ENCODE results near the gene MLLT6.

MLLT6 gene

DNA sequence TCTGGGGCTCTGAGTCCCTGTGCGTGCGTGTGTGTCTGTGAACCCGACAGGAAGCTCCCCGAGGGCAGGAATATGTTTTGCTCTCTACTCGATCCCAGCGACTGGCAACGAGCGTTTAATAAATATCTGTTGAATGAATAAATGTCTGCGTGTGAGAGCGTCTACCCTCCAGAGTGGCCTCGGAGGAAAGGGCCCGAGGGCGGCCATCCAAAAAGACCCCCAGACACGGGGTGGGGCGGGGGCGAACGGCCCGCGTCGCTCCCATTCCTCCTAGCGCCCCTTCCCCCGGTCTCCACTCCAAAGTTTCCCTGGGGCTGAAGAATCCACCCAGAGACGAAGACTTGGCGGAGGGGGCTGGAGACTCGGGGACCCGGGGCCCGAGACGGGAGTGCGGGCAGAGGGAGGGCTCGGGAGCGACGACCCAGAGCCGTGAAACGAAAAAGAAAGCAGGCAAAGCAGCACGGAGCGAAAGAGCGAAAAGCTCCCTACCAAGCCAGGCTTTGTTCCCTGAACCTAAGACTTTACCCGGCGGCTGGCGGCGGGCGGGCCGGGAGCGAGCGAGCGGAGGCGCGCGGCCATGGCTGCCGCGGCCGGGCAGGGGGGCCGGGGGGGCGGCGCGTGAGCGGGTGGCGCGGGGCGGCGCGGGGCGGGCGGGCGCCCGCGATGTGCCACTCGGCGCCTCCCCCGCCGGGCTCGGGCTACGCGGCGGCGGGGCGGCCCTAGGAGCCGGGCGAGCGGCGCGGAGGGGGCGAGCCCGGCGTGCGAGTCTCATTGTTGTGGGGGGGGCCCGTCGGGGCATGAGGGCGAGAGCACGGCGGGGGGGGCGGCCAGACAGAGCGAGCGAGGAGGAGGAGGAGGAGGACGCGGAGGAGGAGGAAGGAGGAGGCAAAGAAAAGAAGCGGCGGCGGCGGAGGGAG is at the start of gene MLLT6:
TSS of gene MLLT6 (plus strand) at position 668 of the 917 bp plus-strand sequence. CDS start 360 bp downstream, outside the sequence.
- peak; percentile 54 to 72 for DNase-seq (ENCODE audit: low read depth in 1 of 2, low spot score in 1 of 2)

DNA sequence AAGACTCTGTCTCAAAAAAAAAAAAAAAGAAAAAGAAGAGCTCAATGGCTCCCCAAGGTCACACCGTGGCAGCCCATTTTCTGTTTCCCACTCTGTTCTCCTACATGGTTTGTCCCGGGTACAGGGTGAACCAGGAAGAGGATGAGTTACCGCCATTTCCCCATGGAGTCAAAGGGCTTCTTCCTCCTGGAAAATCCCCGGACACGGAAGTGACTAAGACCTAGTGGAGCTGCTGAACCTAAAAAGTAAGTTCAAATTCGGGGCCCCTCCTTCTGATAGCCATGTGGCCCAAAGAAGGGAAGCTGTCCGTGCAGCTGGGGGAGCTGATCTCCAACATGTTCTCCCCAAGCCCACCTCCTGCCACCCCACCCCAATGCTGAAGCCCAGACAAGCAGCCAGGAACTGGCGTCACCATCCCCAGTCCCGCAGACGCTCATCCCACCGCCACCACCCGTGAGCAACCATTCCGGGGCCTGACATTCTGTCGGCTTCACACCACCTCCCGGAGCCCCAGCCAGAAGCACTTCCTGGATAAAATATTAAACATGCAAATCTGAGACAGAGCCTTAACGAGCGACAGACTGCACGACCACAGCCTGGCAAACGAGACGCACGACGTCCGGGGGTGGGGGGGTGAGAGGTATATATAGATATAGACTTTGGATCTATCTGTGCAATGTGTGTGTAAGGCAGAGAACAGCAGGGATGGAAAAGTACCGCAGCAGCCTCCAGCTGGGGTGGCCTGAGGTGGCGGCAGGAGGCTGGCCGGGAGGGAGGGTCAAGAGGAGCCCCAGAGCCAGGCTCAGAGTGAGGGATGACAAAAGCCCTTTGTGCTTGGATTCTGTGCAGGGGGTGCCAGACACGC is 47.9 kb upstream of the MLLT6 start:
- DNase-seq (ENCODE audit: low read depth in 1 of 2, low spot score in 1 of 2), result no peak

DNA sequence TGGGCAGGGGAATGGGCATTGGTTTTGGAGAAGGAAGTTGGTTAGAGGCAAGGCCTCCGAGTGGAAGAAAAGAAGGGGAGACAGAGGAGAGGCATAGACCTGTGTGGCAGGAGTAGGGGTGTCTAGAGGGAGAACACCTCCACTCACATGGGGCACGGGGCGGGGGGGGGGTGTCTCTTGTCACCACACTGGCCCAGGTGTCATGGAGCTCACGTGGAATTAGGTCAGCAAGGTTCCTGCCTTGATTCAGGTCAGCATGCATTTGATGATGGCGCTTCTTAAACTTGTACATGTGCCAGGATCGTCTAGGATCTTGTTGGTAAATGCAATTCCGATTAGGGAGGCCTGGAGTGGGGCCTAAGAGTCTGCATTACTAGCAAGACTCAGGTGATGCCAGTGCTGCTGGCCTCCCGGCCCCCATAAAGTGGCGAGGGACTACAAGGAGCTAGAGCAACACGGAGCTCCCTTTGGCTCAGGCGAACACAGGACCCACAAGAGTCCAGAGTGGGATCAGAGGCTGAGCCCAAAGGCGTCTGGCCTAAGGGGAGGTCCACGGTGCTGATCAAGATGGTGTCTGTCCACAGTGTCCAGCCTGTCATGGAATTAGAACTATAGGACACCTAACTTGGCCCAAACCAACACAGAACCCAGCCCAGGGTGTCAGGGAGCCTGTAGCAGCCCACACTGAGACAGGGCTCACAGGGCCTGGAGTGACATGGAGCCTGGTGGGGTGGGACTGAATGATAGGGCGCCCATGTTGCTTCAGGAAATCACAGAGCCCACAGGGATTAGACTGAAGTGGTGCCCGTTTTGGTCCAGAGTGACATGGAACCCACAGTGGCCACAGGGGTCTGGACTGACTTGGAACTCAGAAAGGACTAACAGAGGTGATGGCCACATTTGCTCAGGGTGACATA is 47.0 kb upstream of the MLLT6 start:
- DNase-seq (ENCODE audit: low read depth in 1 of 2, low spot score in 1 of 2), result no peak

DNA sequence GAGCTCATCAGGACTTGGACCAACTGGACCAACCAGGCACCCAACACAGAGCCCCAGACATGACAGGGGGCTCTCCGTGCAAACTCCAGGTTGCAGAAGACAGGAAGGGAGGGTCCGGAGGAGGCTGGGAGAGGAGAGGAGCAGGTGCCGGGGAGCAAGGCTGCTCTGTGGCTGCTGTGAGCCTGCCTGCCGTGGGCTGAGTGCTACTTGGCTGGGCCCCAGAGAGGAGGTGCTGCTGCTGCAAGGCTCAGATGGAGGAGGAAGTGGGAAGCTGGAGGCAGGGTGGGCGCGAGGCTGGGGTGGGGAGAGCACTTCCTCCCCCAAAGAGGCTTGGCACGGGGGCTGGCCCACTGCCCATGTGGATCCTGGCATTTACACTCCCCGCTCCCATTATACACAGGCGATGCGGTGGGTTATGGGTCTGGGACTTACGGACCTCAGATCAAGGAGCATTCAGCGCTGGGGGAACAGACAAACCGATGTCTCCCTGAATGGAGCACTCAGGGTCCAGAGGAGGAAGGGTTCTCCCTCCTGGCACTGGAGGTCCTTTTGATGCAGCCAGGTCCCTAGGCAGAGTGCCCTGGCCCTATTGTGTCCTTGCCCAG is 46.2 kb upstream of the MLLT6 start:
- DNase-seq (ENCODE audit: low read depth in 1 of 2, low spot score in 1 of 2), result no peak

DNA sequence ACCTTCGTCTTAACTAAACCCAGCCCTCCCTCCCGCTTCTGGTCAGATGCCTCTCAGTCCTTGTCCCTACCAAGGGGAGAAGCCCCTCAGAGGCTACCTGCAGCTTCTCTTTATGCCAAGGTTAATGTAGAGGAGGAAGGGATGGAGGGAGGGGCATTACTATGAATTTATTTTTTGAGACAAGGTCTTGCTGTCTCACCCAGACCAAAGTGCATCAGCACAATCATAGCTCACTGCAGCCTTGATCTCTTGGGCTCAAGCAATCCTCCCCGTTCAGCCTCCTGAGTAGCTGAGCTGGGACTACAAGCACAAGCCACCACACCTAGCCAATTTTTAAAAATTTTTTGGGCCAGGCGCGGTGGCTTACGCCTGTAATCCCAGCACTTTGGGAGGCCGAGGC is 45.7 kb upstream of the MLLT6 start:
- DNase-seq (ENCODE audit: low read depth in 1 of 2, low spot score in 1 of 2), result no peak

DNA sequence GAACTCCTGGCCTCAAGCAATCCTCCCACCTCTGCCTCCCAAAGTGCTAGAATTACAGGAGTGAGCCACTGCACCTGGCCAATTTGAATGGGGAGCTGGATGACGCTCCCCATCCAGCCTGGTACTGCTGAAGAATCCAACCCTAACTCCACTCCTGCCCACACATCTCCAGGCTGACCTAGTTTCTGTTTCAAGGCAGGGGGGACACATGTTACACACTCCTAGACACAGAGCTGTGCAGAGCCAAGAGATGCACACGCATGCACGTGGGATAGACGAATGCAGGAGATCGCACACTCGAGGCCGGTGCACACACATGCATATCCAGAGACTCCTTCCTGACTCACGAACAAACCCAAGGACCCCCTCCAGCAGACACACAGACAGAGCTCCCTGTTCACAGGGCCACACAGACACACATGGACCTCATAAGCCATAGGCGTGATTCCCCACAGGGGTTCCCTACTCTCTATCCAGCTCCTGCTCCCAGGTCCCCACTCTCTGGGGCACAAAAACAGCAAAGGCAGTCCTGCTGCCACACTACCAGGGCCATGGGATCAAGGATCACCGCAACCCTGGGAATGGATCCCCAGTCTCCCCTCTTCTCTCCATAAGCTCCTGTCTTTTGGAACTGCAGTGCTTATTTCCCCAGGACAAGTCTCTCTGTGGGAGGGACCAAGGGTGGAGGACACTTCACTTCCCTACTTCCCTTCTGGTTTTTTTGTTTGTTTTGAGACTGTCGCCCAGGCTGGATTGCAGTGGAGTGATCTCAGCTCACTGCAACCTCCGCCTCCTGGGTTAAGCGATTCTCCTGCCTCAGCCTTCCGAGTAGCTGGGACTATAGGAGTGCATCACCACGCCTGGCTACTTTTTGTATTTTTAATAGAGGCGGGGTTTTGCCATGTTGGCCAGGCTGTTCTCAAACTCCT is 44.7 kb upstream of the MLLT6 start:
- DNase-seq (ENCODE audit: low read depth in 1 of 2, low spot score in 1 of 2), result no peak

DNA sequence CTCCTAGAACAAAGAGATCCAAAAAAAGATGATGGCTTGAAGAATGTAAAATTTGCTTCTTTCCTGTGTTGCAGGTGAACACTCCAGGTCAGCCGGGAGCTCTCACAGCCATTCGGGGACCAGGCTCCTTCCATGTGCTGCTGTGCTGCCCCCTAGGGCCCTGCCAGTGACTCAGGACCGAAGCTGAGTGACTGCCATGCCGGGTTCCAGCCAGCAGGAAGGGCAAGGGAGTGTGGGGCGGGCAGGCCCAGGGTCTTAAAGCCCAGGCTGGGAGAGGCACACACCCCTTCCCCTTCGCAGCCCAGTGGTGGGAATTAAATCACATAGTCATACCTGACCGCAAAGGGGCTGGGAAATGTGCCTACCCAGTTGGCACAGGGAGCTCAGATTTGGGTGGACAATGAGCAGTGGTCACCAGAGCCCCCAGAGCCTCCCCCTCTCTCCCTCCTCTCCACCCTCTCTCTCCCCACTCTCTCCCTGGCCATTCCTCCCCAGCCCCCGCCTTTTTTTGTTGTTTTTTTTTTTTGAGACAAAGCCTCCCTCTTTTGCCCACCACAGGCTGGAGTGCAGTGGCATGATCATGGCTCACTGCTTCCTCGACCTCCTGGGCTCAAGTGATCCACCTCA is 41.8 kb upstream of the MLLT6 start:
- DNase-seq (ENCODE audit: low read depth in 1 of 2, low spot score in 1 of 2), result no peak

DNA sequence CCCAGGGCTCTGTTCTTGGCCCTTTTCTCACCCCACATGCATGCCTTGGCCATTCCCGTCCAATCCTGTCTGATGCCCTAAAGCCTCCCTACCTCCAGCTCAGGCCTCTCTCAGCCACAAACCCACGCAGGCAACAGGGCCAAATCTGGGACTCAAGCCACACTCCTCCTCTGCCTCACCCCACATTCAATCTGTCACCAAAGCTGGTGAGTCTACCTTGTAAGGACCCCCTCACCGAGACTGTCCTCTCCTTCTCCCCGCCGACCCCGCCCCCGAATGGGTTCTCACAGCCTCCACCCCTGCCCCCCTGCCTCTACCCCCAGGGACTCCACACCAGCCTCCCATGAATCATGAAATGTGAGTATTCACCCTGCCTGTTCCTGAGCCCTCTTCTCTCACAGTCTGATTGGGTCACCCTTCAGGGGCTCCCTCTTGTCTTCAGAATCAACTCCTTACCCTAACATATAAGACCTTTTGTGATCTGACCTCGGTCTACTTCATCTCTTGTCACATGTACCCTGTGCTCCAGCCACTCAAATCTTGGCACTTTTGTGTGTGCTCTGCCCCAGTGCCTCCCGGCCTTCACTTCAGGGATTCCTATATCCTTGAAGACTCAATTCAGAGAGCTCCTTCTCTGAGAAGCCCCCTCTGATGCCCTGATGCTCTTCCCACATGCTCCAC is 41.0 kb upstream of the MLLT6 start:
- no peak for DNase-seq (ENCODE audit: low read depth in 1 of 2, low spot score in 1 of 2)

DNA sequence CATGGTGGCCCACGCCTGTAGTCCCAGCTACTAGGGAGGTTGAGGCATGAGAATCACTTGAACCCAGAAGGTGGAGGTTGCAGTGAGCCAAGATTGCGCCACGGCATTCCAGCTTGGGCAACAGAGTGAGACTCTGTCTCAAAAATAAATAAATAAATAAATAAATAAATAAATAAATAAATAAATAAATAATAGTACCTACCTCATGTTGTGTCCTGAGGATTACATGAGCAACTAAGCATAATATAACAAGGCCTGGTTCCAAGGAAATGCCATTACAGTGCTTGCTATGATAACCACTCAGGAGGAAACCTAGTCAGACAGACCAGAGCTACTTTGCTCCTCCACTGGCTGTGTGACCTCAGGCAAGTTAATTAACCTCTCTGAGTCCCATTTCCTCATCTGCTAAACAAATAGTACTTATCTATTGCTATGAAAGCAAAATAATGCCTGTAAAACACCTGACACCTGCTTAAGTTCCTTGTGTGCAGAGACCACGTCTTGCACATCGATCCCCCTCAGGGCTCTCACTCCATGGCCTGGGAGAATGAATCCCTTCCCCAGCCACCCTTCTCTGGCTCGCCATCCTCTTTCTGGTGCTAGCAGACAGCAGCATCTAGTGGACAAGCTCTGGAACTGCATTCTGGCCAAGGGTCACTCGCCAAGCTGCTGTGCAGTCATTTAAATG is 37.8 kb upstream of the MLLT6 start:
- DNase-seq (ENCODE audit: low read depth in 1 of 2, low spot score in 1 of 2), result peak in 1 of 2 donors; percentile 18

DNA sequence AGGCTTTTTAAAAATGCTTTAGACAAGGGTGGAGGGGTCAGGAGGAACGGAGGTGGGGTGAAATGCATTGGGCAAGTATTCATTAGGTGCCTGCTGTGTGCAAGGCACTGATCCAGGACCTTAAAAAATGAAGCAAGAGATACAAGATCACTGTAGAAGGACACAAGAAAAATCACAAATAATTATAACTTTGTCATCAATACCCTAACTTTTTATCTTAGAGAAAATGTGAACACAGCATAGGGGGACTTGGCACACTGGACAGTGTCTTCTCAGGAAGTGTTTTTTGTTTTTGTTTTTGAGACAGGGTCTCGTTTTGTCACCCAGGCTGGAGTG is 37.3 kb upstream of the MLLT6 start:
- DNase-seq (ENCODE audit: low read depth in 1 of 2, low spot score in 1 of 2), result no peak

DNA sequence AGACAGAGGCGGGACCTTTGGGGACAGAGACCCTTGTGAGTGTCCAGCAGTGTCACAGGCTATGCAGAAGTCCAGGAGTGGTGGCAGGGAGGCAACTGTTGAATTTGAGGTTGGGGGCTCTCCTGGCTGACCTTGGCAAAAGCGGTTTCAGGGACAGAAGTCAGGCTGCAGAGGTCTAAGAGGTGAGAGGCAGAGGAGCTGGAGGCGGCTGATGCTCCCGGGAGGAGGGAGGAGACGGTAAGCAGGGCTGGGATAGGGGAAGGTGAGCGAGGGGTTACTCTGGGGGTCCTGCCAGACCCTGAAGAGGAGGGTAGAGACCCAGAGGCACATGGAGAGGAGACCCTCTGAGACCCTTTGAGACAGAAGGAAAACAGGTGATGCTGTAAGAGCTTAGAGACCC is 35.6 kb upstream of the MLLT6 start:
- DNase-seq (ENCODE audit: low read depth in 1 of 2, low spot score in 1 of 2), result no peak

DNA sequence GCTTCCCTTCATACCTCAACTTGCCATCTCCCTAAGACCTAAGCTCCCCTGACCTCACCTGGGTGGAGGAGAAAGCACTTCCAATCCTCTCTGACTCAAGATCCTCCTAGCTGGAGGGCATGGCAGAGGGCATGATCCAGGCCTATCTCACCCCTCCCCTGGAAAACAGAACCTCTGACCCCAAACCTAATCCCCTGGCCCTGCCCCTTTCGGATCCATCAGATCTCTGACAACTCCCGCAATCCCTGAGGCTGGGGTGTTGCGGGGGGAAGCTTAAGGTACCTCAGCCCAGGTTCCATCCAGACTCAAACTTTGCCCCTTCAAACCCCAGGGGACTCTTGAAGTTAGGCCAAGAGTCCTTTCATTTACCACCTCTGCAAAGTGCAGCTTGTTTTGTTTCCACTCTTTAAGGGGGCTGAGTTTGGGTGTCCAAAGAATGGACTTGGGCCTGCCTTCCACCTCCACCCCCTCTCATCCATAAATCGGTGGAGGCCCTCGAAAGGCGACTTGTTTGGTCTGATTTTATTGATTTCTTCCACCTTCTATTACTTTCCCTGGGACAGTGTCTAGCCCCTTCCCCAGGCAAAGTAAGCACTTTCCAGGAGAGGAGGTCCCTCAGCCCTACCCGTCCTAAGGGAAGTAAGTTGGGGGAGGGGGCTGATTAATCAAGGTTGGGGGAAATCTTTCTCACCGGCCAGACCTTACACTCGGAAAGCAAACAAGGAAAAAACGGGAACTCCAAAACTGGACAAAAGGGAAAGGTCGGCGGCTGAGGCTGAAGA is 32.9 kb upstream of the MLLT6 start:
- DNase-seq (ENCODE audit: low read depth in 1 of 2, low spot score in 1 of 2), result no peak

DNA sequence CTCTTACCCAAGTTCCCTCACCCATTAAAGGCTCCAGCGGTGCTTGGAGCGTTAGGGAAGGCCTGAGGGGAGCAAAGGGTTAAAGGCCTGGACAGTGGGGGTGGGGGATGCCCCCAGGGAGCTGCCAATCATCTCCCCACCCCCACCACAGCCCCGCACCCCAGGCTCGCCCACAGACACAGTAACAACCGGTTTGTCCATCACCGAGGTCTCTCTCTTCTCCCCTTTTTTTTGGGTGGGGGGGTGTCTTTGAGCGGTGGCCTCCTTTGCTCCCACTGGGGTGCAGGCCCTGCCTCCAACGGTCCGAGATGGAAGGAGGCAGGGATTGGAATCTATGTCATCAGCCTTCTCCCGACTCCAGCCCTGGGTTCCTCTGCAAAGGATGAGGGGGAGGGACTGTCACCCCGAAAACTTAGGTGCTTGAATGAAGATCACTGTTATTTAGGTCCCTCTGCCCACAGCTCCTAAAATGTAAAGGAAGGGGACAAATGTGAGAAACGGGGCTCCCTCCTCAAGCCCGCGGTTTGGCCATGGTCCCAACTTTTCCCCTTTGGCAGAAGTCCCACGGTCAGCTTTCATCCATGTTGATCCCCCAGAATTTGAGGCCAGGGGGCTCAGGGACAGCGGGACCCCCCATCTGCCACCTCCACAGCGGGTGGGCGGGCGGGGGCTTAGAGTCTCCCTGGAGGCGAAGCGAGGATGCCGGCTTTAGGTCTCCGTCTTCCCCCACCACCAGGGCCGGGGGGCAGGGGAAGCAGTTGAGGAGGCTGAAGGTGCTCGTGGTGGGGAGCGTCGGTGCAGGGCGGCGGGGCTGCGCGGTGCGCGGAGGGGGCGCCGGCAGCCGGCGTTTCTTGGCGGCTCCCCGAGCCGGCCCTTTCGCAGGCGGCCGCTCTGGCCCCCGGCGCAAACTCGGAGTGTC is 32.0 kb upstream of the MLLT6 start:
- no peak for DNase-seq (ENCODE audit: low read depth in 1 of 2, low spot score in 1 of 2)

DNA sequence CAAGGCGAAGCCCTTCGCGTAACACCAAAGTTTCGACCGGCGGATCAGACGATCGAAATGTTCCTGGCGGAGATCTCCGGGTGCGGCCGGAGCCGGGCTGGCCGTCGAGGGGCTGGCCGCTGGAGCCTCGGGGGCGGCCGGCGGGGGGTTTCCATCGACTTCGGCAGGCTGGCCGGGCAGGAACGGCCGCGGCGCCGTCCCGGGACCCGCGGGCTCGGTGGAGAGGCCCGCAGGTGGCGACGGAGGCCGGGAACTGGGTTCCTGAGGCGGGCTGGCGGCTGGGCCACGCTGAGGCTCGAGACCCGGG is 31.4 kb upstream of the MLLT6 start:
- DNase-seq (ENCODE audit: low read depth in 1 of 2, low spot score in 1 of 2), result no peak

DNA sequence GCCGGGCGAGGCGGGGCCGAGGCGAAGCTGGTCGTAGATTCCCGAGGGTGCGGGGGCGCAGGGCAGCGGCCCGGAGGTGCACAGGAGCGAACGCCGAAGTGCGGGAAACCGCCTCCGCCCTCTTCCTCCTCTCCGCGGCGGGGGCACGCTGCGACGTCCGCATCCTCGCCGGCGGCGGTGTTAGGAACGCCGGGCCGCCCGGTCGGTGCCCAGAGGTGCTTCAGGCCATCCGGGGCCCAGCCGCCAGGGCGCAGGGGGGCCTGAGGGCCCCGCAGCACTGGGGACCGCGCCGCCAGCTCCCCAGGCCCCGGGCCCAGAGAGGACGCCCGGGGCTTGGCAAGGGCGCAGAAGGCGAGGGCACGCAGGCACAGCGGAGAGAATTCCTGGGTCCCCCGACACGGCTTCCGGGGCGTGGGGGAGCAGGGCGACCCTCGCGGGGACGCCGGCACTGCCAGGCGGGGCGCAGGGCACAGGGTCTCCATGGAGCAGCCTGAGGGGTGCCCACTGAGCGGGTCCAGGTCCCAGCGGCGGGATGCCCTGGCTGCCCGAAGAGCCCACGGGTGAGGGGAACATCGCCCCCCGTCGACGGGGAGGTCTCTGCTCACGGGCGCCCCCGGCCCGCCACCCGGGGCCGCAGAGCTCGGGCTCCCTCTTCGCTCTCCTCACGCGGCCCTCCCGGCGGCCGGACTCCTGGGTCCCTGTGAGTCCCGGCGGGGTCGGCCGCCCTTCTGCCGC is 30.9 kb upstream of the MLLT6 start:
- DNase-seq (ENCODE audit: low read depth in 1 of 2, low spot score in 1 of 2), result no peak
